ENCODE measurements around the gene ATF4. TPM values are rescaled to one million over a fixed set of nuclear protein-coding genes. Genes with fewer than 3 reads are reported as not detected.

ATF4 gene
- total RNA-seq, 1 donor from 2014 or later, result 125 TPM

- DNase-seq, result no peak
These were observed 38.6 kb downstream of the ATF4 start for GRCh38 chr22:39558950-39559349.

GRCh38 chr22:39559456-39560105, 39.2 kb downstream of the ATF4 start:
- no peak for DNase-seq

- DNase-seq, result no peak
These were observed 39.8 kb downstream of the ATF4 start for GRCh38 chr22:39560127-39560526.

GRCh38 chr22:39562839-39563489, 42.6 kb downstream of the ATF4 start:
- no peak for DNase-seq

GRCh38 chr22:39563571-39564428, 43.4 kb downstream of the ATF4 start:
- no peak for DNase-seq

GRCh38 chr22:39565414-39565944, 45.1 kb downstream of the ATF4 start:
- DNase-seq, result no peak

- no peak for DNase-seq
These were observed 47.0 kb downstream of the ATF4 start for GRCh38 chr22:39567135-39567946.

GRCh38 chr22:39568278-39568981, 48.1 kb downstream of the ATF4 start:
- DNase-seq, result no peak

GRCh38 chr22:39569066-39569465, 48.7 kb downstream of the ATF4 start:
- no peak for DNase-seq

GRCh38 chr22:39570226-39570625, 49.9 kb downstream of the ATF4 start:
- DNase-seq, result no peak

GRCh38 chr22:39570665-39571064, 50.3 kb downstream of the ATF4 start, which contains the start of gene CACNA1I:
CACNA1I (plus strand) TSS chr22:39570753; CDS start chr22:39570753, 0 bp downstream.
- no peak for DNase-seq

- no peak for DNase-seq
These were observed 51.2 kb downstream of the ATF4 start for GRCh38 chr22:39571538-39571937.

Other genes starting within 250 kb of the ATF4 start
- 2,417 TPM for gene RPL3, start 200.9 kb upstream of the ATF4 start, total RNA-seq
- 14.6 TPM for gene SYNGR1, start 170.6 kb upstream of the ATF4 start, total RNA-seq
- gene TAB1, start 120.8 kb upstream of the ATF4 start, total RNA-seq, result 10.9 TPM
- 4.2 TPM for gene MGAT3, start 63.5 kb upstream of the ATF4 start, total RNA-seq
- gene MIEF1, start 18.3 kb upstream of the ATF4 start, total RNA-seq, result 10.7 TPM
- gene RPS19BP1, start 12.2 kb downstream of the ATF4 start, total RNA-seq, result 31.1 TPM
- 0.20 TPM for gene CACNA1I, start 50.2 kb downstream of the ATF4 start, total RNA-seq